GM21447 (cell line): ENCODE measurements around the gene GRIA4.

ENCODE experiments used
- ATAC-seq: cut with Tn5 transposase; IDR thresholded peaks from one replicate; pipeline ENCODE4 v1.9.1; 2021; ENCODE audit not compliant: unreplicated experiment

GRIA4 gene

GRCh38 chr11:105911454-105911853, 301.6 kb downstream of the GRIA4 start:
- ATAC-seq = no peak

- no peak for ATAC-seq
Observed at GRCh38 chr11:105912666-105913065, 302.8 kb downstream of the GRIA4 start.

DNA sequence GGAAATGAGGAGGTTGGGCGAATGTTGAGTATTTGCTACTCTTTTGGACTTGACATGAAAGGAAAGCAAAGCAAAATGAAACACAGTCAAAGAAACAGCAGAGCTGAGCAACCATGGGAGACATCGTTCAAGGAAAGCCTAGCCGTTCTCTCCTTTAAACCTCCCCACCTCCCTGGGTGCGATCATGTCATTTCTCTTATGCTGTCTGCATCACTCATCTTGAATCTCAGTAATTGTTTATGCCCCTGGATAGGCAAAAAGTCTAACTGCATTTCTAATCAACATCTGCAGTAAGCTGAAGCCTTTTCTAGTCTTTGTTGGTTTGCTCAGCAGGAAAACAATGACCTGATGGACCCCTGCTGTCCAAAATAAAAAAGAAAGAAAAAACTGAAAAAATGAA, 305.1 kb downstream of the GRIA4 start:
- no peak for ATAC-seq

DNA sequence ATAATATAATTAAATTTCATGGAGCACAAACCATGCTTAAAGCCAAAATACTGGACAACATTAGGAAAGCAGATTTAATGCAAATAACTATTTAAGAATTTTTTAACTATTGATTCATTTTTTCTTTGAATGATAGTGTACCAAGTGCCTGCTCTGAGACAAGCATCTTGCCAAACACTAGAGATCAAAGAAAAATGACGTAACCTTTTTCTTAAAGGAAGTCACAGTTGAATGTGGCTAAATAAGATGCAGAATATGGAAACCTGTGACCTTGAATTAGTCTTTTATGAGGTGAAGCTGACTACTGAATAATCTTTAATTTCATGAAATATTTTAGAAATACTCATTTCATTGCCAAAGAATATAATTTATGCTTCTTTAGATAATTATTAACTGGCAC, 308.2 kb downstream of the GRIA4 start:
- ATAC-seq = no peak

GRCh38 chr11:105918600-105918999, 308.7 kb downstream of the GRIA4 start:
- ATAC-seq = no peak

- no peak for ATAC-seq
Observed at GRCh38 chr11:105923252-105923651, 313.4 kb downstream of the GRIA4 start.

DNA sequence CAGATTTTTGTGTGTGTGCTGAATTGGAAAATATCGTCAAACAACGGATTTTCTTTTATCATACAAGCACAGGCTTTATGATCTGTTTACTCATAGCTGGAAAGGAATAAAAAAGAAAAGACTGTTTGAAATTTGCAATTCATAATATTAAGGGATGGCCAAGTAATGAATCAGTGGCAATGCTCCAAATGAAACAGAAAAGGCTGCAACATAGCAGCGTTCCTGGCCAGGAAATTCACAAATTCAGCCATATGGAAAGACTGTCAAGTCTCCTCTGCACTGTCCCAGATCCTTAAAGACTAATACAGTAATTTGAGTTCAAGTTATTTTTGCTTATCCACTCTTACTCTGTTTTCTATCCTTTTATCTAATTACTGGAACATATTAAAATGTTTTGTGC, 313.9 kb downstream of the GRIA4 start:
- ATAC-seq = no peak

DNA sequence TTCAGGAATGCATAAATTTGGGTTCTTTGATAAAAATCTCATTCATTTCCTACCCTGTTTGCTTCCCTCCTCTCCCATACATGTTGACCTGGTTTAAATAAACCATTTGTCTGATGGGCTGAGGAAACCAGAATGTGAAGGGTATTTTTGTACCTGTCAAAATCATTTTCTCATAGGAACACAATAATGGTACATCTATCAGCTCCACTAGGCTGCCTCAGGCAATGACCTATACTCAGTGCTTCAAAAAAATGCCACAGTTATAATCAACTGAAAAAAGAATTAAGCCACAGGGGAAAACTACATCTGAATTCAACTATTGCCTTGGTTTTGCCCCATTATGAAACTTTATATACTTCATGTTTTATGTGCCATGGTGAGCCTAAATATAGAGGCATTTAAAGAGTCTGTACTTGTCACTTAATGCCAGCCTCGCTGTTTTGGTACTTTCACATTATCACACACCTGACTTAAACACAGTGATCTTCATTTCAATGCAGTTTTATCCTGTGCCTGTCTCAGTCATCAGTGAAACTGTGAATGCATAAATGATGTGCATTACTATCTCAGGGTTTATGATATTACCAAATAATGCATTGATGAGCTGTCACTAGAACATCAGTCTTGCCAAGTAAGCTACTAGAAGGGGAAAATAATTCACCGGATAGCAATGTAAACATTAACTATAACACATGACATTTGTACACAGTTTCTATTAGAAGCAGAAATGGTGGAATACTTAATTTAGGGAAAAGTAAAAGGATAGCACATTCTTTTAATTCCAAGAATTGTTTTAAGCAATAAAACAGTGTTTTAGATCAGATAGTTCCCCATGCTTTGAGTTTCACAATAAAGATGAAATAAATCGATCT, 319.4 kb downstream of the GRIA4 start:
- no peak for ATAC-seq

DNA sequence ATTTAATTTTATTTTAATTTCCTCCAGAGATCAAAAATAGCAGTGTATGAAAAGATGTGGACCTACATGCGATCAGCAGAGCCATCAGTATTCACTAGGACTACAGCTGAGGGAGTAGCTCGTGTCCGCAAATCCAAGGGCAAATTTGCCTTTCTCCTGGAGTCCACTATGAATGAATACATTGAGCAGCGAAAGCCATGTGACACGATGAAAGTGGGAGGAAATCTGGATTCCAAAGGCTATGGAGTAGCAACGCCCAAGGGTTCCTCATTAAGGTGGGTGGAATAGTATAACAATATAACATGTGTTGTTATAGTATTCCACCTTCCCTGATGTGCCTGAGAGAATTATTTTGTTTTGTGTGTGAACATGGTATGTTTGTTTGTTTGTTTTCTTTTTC, 323.8 kb downstream of the GRIA4 start:
- ATAC-seq = no peak

GRCh38 chr11:105935791-105936190, 325.9 kb downstream of the GRIA4 start:
- ATAC-seq = no peak

- ATAC-seq = peak; percentile 80
Observed at GRCh38 chr11:105937331-105937730, 327.5 kb downstream of the GRIA4 start.

DNA sequence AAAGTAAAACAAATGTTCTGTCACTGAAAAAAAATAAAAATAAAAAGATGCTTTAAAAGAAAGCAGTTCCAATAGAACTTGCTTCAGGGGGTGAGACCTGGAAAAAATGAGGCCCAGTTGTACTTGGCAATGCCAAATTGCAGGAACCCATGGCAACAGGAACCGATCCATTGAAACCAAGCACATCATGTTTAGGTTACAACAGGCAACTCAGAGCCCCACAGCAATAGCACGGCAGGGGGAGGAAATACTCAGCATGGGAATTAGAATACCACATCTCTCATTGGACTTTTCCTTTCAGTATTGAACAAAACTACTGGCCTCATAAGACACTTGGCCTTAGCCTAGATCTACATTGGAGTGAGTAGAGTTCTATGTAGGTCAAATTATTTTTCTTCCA, 327.9 kb downstream of the GRIA4 start:
- ATAC-seq = peak; percentile 25

- ATAC-seq = no peak
Observed at GRCh38 chr11:105942921-105943320, 333.0 kb downstream of the GRIA4 start.

- ATAC-seq = no peak
Observed at GRCh38 chr11:105948918-105949590, 339.2 kb downstream of the GRIA4 start.

- no peak for ATAC-seq
Observed at GRCh38 chr11:105953886-105954285, 344.0 kb downstream of the GRIA4 start.

- ATAC-seq = no peak
Observed at GRCh38 chr11:105960252-105961245, 350.7 kb downstream of the GRIA4 start.

GRCh38 chr11:105968021-105968697, 358.3 kb downstream of the GRIA4 start:
- ATAC-seq = no peak

DNA sequence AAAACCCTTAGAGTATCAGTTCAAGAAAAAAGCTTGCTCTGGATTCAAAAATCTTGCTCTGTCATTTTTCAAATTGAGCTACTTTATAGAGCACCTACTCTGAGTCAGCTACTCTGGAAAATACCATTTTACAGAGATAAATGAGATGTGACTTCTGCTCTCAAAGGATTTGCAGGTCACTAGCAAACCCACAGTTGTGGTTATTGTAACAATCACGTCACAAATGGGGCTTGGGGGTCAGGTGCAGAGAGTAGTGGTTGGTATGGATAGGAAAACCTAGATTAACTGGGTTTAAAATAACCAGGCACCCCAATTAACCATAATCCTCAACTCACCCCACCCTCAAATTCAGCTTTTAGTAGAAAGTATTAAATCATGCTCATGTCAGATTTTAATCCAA, 359.9 kb downstream of the GRIA4 start:
- no peak for ATAC-seq

DNA sequence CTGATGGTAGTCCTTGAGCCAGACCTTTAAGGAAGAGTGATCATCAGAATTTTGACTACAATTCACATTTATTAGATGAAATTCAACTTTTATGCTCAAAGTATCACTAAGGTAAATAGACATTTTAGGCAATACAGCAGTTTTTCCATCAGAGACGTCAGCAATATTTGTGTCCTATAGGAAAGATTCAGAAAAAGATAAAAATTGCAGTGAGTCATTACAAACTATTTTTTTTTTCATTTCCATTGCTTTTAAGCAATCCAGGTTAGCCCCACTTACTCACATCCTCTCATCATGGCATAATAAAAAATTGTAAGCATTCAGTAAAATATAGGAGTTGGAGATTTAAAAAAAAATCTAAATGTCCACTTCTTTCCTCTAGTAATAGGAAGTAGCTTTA, 365.3 kb downstream of the GRIA4 start:
- no peak for ATAC-seq

- no peak for ATAC-seq
Observed at GRCh38 chr11:105979997-105980703, 370.3 kb downstream of the GRIA4 start.
